GM19438 (cell line): Measurements from ENCODE around the gene SCN3A.

Source experiments
- ATAC-seq: cut with Tn5 transposase; IDR thresholded peaks from one replicate; pipeline ENCODE4 v1.9.1; 2021; ENCODE audit warnings: low read depth; ENCODE audit not compliant: unreplicated experiment

SCN3A gene

DNA sequence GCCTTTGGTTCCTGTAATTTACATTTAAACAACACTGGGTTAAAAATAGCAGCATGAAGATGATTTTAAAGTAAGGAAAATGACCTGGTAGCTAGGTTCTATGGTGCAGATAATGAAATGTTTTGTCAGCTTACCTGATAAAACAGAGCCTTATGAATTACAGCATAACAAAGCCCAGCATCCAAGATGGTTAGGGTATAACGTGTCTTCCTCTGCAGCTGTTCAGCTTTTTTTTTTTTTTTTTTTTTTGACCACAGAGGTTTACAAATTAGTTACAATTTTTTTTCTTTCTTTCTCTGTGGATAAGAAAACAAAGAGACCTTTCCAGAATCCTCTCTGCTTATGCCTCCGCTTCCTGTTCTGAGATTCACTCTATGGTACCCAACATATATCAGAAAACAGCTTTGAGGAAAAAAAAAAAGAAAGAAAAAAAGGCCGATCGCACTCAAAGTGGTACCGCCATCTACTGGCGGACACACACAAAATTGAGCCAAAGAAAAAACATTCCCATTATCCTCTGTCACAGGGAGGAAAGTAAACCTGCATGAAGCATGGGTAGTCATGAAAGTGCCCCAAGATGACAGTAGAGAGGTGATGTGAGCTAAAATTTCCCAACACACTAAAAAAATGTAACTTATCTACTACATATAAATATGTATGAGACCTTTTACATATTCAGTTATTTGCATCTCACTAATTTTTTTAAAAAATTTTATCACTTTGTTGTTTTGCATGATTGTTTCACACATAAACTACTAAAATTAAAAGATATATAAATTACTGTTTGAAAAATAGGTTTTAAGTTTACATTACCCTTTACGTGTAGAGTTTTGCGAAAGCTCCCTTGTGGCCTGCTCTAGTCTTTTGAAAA is at the start of gene SCN3A:
Gene SCN3A, minus strand, starts transcription at position 362 of the 871 bp plus-strand sequence. CDS start 27,656 bp downstream, outside the sequence.
- ATAC-seq: no peak

DNA sequence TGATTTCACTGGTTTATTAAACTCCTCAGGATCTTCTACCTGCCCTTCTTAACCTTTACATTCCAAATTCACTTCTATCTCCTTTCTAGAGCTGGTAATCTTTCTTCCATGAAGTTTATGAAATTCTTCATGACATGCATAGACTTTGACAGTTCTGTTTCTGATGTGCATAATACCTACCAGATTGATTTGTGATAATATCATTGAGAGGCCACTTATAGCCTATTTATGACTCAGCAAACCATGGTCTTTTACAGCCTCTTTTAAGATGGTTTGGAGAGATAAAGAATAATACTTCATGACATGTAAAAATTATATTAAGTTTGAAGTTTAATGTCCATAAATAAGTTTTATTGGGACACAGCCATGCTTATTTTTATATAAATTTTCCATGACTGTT is 49.3 kb upstream of the SCN3A start:
- no peak for ATAC-seq

DNA sequence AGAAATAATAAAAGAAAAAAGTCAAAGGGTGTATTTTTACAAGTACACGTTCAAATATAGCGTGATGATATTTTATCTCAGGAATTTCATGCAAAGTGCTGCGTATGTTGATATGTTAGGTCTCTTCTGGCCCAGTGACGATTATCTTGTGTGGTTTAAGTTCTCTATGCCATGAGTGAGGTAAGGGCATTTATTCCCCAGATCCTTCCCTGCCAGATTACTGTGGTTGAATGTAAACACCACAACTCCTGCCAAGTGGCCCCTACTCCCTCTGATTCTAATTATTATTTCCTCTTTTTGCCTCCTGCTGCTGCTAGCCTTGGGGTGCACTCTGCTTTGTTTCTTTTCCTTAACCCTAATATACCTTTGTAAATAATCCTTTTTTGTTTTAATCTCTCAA is 47.5 kb upstream of the SCN3A start:
- ATAC-seq: no peak

DNA sequence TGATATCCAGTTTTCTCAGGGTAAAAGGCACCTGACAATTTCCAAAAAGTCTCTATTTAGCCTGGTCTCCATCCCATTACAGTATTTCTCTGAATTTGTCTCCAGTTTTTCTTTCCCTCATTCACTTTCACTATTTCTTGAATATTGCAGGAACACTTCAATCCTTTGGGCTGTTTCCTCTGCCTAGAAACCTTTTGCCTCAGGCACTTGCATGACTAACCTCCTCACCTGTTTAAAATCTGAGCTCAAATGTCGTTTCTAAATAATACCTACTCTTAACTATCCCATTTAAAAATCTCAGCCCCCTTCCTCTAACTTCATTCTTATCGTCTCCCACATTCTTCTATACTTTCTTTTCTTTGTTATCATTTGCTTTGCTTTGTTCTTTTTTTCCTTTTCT is 44.4 kb upstream of the SCN3A start:
- ATAC-seq: no peak

DNA sequence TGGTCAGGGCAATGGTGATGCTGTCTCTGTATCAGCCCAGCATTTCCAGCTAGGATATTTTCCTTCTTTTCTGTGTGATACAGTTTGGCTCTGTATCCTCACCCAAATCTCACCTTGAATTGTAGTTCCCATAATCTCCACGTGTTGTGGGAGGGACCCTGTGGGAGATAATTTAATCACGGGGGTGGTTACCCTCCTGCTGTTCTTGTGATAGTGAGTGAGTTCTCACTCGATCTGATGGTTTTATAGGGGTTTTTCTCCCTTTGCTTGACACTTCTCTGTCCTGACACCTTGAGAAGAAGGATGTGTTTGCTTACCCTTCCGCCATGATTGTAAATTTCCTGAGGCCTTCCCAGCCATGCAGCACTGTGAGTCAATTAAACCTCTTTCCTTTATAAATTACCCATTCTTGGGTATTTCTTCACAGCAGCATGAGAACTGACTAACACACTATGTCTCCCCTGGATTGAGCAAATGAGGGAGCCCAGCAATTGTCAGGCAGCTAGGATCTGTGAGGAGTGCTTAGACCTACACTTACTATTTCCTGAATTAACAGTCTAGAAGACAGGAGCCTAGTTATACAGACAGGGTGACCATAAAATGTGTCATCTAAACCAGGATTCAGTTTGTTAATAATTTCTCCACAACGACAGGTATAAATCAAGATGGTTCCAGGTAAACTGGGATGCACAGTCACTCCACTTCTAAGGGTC is 41.4 kb upstream of the SCN3A start:
- ATAC-seq: no peak

DNA sequence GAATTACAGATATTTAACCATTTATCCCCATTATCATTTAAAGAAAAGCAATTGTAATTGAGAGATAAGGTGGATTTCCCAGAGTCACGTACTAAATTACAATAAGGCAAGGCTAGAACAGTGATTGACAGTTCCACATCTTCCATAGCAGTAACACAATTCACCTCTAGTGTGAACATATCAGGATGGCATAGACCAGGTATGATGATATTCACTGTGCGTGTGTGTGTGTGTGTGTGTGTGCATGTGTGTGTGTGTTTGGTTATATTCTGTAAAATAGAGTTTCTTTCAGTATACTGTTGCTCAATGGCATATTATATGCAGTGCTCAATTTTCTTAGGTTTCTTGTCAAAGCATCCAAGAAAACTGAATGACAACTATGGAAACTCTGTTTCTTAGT is 37.1 kb upstream of the SCN3A start:
- no peak for ATAC-seq

DNA sequence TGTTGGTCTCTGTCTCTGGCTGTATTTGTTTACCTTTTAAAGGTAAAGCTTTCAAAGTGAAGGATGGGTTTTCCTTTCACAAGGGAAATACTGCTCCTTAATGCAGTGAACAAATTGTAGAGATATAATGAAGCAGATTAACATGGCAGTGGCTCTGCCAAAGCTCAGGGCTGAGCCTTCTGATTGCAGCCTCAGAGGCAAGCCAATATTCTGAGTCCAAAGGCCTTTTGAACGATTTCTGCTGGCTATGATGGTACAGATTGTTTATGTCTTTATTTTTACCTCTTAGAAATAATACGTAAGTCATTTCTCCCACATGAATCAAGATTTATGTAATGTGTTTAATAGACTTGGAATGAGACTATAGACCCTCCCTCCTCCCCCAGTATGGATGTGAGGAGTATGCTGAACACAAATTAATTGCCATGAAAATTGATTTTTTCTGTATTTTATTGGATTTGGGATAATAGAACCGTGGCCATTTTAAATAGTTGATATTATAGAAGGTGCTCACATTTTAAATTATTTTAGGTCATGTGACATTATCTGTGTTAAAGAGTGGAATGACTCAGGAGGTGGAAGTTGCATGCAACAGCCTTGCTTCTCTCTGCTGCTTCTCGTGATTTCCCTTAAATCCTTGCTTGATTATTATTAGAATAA is 36.1 kb upstream of the SCN3A start:
- no peak for ATAC-seq

DNA sequence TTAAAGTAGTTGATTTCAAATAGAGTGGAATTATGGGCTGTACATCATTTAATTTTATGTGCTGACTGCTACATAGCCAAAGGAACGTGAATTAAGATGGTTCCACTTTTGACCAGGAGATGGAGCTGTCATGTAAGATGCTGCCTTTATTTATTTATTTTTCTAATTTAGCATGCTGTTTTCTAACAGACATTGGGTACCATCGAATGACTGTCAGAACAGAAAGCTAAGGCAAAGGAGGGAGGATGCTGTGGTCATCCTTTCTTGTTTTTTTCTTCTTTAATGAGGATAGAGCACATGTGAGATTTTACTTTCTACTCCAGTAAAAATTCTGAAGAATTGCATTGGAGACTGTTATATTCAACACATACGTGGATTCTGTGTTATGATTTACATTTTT is 35.4 kb upstream of the SCN3A start, which contains the start of gene SCN2A:
Gene SCN2A, plus strand, starts transcription at position 185 of the 400 bp plus-strand sequence. CDS start 56,410 bp downstream, outside the sequence.
- no peak for ATAC-seq

DNA sequence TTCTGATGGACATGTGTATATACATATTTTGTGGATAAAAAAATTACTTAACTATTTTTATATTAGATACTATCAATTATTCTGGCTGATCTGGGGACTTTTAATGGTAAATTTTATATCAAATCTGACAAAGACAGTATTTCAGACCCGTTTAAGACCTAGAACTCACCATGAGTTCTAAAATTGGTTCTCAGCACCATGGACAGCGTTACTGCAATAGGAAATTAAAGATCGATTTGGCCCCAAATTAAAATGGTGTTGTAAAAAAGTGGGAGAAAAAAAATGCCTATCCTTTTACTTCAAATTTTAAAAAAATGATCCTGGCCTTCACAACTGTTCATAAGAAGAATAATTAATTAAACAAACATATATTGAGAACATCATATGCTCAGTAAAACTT is 34.4 kb upstream of the SCN3A start:
- ATAC-seq: no peak

DNA sequence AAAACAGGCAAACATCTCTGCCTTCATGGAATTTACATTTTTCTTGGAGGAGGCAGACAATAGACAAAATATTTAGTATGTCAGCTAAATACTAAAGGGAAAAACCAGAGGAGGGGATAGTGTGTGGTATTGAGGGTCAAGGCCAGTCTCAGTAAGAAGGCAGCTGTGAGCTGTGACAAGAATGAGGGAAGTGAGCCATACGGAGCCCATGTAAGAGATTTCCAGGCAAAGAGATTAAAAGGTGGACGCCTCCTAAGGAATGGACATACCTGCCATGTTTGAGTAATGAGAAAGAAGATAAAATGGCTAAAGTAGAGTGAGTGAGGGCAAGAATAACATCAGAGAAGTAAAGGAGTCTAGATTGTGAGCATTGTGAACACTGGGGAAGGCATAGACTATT is 33.2 kb upstream of the SCN3A start:
- ATAC-seq: no peak

DNA sequence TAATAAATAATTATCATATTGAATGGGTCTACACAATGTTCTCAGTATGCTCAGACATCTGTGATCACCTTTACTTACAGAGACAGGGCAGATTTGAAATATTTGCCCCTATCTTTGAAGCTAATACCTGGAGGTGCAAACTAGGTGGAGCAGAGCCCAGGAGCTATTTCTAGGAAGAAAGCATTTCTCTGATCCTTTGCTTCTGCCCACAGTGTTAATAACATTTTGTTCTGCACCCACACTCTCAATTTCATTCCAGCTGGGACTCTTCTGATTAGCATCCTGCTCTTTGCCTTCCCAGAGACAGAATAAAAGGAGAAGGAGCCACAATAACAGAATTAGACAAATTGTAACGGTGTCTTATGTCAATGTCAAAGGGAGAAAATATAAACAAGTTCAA is 23.7 kb upstream of the SCN3A start:
- no peak for ATAC-seq

DNA sequence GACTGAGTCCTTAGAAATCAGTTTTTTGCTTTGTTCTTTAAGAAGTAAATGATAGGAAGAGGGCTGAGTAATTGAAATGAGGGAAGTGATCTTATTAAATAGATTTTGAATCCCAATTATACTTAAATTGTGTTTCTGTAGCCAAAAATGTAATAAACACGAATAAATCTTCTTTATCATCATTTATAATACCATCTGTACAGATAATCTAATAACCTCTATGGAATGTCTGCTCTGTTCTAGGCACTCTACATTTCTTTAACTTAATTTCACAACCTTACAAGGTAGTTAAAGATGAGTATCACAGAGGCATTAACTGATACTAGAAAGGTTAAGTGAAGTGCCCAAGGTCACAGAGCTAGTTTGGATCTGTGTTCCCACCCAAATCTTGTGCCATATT is 21.1 kb upstream of the SCN3A start:
- no peak for ATAC-seq

DNA sequence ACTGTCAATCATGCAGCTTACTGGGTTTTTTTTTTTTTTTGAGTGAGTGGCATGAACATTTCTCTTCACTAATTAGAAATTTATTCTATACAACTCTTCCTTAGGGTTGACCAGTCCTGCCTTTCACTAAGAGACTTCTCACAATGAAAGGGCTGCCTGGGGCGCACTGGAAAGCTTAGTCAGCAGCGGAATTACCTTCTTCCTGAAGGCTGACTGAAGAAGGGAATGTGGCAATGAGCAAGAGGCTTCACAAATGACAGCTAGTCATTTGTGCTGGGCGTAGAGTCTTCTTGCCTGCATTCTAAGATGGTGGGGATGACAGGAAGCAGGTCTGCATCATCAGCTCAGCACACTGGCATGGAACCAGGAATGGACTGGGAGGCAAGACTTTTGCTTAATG is 15.6 kb upstream of the SCN3A start:
- ATAC-seq: no peak

DNA sequence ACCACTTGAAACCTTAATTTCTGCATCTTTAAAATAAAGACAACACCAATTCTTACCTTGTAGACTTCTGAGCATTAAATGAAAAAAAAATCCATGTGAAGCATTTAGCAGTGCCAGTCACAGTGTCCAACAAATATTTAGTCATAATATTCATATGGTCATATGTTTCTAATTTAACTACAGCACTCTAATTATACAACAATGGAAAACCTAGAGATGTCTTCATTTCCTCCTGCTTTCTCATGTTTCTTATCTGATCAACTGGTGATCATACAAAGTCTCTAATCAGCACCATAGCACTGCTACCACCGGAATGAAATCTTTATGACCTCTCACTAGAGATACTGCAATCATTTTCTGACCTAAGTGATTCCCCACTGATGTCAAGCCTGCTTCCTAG is 10.2 kb upstream of the SCN3A start:
- ATAC-seq: no peak

DNA sequence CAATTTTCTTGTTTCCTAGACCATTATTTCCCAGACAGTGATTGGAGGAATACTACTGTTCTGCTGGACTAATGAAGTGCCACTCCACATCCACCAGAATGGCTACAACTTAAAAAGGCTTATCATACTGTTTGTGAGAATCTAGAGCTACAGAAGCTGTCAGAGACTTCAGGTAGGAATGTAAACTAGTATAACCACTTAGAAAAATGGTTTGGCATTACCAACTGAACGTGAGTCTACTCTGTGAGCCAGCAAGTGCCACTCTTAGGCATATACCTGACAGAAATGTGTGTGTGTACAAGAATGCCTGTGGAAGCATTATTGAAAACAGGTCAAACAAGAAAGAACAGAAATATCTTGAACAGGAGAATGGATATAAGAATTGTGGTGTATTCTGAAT is 4.2 kb upstream of the SCN3A start:
- no peak for ATAC-seq

DNA sequence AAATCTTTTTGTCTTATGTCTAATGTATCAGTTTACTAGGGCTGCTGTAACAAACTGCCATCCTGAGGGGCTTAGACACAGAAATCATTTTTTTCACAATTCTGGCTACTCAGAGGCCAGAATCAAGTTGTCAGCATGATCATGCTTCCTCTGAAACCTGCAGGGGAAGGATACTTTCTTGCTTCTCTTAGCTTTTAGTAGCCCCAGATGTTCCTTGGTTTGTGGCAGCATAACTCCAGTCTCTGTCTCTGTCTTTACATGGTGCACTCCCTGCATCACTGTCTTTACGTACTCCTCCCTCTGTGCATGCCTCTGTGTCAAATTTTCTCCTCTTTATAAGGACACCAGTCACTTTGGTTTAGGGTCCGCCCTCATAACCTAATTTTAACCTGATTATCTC is 2.0 kb upstream of the SCN3A start:
- ATAC-seq: no peak

DNA sequence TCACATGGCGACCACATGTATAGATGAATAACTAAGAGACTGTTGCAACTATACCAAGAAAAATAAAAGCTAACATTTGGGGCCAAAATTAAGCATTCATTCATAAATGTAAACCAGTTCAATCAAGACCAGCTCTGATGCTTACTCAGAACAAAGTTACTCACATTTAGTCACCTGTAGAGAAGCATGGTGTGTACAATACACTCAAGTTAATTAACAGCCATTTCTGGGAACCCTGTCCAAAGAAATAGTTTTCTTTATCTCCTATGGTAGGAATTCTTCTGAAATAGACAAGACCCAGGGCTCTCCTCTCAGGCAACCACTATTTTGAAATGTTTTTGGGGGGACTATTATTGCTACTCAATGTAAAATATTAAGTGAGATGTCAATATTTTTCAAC is 1.6 kb downstream of the SCN3A start:
- no peak for ATAC-seq

DNA sequence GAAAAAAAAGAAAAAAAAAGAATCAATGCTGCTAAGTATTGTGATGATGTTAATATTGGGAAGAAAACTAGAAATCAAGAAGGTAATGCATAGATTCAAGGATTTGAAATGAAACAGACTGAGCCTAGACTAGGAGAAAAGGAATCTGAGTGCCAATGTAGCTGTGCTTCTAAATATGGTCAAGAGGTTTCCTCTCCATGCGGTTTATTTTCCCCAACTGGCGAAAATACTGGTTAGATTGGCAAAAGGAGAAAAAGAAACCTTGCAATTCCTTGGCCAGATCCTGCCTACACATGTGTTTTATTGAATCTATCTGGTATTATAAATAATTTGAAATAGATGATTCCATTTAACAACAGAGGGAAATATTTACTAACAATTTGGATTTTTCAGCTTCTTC is 5.7 kb downstream of the SCN3A start:
- no peak for ATAC-seq

DNA sequence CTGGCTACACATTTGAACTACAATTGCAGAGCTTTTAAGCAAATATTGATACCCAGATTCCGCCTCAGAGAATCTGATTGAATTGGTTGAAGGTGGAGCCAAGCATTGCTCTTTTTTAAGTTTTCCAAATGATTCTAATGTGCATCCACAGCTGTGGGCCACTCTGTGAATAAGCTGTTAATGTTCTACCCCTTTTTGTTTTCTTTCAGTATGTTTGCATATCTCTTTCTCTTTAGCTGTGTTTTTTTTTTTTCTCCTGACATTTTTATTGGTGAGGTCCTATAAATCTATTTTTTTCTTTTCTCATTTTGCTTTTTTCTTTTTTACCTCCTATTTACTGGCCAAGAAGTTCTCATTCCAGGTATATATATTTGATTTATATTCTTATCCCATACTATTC is 6.5 kb downstream of the SCN3A start:
- no peak for ATAC-seq

DNA sequence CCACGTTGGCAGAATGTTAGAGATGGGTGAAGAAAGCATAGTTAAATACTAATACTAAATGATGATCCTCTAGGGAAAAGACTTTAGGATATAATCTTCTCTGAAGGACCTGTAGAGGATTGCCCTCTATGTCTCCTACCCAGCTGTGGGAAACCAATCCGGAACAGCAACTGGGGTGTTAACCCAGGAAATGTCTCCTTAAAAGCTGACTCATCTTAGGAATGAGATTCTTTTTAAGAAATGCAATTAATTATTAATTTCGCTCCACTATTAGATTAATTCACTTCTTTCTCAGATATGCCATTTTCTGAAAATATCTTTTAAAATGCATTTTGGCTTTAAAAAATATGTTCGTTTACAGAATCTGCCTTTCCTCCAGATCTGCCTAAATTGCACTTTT is 7.4 kb downstream of the SCN3A start:
- ATAC-seq: no peak

DNA sequence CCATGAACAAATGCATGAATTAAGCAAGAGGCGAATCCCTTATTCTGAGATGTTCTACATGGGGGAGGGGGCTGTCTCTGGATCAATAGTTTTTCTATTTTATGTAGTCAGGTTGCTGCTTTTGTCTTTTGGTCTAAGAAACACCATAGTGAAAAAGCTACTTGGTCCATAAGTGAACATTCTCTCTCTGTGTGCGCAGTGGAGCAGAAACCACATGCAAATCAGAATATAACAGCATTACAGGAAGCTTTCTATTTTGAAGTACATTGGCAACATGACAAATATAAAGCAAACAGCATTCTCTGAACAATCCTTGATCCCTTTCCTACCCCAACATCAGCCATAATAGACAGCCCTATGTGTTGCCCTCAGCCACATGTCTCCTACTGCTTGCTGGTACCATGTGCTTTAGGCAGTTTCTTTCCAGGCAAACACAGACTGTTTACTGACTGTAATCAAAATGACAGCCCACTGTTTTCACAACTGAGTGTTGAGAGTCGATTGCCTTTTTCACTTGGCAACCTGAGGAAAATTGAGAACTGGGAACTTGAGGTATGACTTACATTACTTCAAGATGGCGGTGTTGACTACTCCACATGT is 10.6 kb downstream of the SCN3A start:
- ATAC-seq: peak; percentile 98
